ENCODE data around the gene EXOC6B.

The EXOC6B gene

GRCh38 chr2:72731116-72731515 lies 94.7 kb downstream of the EXOC6B start:
- no peak for DNase-seq

GRCh38 chr2:72727356-72727755 lies 98.5 kb downstream of the EXOC6B start:
- DNase-seq, result no peak

GRCh38 chr2:72723769-72724370 lies 102.0 kb downstream of the EXOC6B start:
- DNase-seq, result no peak

GRCh38 chr2:72722492-72723070 lies 103.3 kb downstream of the EXOC6B start:
- peak; percentile 33 for DNase-seq

GRCh38 chr2:72719416-72719815 lies 106.4 kb downstream of the EXOC6B start:
- DNase-seq, result peak; percentile 52

- no peak for DNase-seq
Observed at GRCh38 chr2:72718876-72719275, 107.0 kb downstream of the EXOC6B start.

GRCh38 chr2:72716601-72717000 lies 109.2 kb downstream of the EXOC6B start:
- no peak for DNase-seq

- no peak for DNase-seq
Observed at GRCh38 chr2:72713857-72714256, 112.0 kb downstream of the EXOC6B start.

GRCh38 chr2:72712977-72713376 lies 112.9 kb downstream of the EXOC6B start:
- no peak for DNase-seq

- no peak for DNase-seq
Observed at GRCh38 chr2:72712304-72712703, 113.5 kb downstream of the EXOC6B start.

- DNase-seq, result no peak
Observed at GRCh38 chr2:72710418-72711152, 115.2 kb downstream of the EXOC6B start.

GRCh38 chr2:72708236-72708635 lies 117.6 kb downstream of the EXOC6B start:
- no peak for DNase-seq

- DNase-seq, result no peak
Observed at GRCh38 chr2:72698300-72698699, 127.5 kb downstream of the EXOC6B start.

GRCh38 chr2:72696559-72696958 lies 129.3 kb downstream of the EXOC6B start:
- DNase-seq, result no peak

- no peak for DNase-seq
Observed at GRCh38 chr2:72695676-72696075, 130.2 kb downstream of the EXOC6B start.

- no peak for DNase-seq
Observed at GRCh38 chr2:72694715-72695496, 130.9 kb downstream of the EXOC6B start.

- no peak for DNase-seq
Observed at GRCh38 chr2:72689579-72690195, 136.1 kb downstream of the EXOC6B start.

- no peak for DNase-seq
Observed at GRCh38 chr2:72685638-72686213, 140.1 kb downstream of the EXOC6B start.

GRCh38 chr2:72682061-72682460 lies 143.8 kb downstream of the EXOC6B start:
- DNase-seq, result no peak

GRCh38 chr2:72681016-72681995 lies 144.5 kb downstream of the EXOC6B start:
- peak; percentile 11 for DNase-seq

- peak; percentile 20 for DNase-seq
Observed at GRCh38 chr2:72678024-72678423, 147.8 kb downstream of the EXOC6B start.
